IMR-90 (cell line): ENCODE results near the gene SLC39A6.

Experiments used
- BHLHE40 ChIP-seq: fragments of 150-350 bp; IDR thresholded peaks from 2 replicates; pipeline ENCODE4 v1.6.1; 2016; ENCODE audit warnings: mild to moderate bottlenecking, low read depth, low read length
- CEBPB ChIP-seq: IDR thresholded peaks from 2 replicates; pipeline ENCODE4 v1.6.1; 2012; ENCODE audit warnings: low read depth, low read length, improper control_type of control experiment
- CHD1 ChIP-seq: IDR thresholded peaks from 2 replicates; pipeline ENCODE4 v1.6.1; 2012; ENCODE audit warnings: low read depth, low read length, improper control_type of control experiment
- CTCF ChIP-seq: conservative IDR thresholded peaks from 2 replicates; pipeline ENCODE4 v1.5.1; 2012; ENCODE audit warnings: mild to moderate bottlenecking, low read depth, low read length, improper control_type of control experiment
- NFE2L2 ChIP-seq: fragments of 150-350 bp; IDR thresholded peaks from 2 replicates; pipeline ENCODE4 v1.6.1; 2016; ENCODE audit warnings: low read depth, mild to moderate bottlenecking, low read length
- POLR2A ChIP-seq: IDR thresholded peaks from 2 replicates; pipeline ENCODE4 v1.6.1; 2012; ENCODE audit warnings: mild to moderate bottlenecking, low read depth, low read length
- RAD21 ChIP-seq: IDR thresholded peaks from 2 replicates; pipeline ENCODE4 v1.6.1; 2012; ENCODE audit warnings: low read length, improper control_type of control experiment
- RCOR1 ChIP-seq: IDR thresholded peaks from 2 replicates; pipeline ENCODE4 v1.6.1; 2012; ENCODE audit warnings: mild to moderate bottlenecking, low read length, improper control_type of control experiment; ENCODE audit not compliant: insufficient replicate concordance
- RFX5 ChIP-seq: IDR thresholded peaks from 2 replicates; pipeline ENCODE4 v1.8.0; 2012; ENCODE audit warnings: low read depth, mild to moderate bottlenecking, low read length, moderate library complexity
- SMC3 ChIP-seq: fragments of 150-350 bp; IDR thresholded peaks from 2 replicates; pipeline ENCODE4 v1.6.1; 2016; ENCODE audit warnings: low read depth, mild to moderate bottlenecking, antibody characterized with exemption, low read length, moderate library complexity
- TF ChIP-seq, protein P1 (sequence below): fragments of 150-350 bp; IDR thresholded peaks from 2 replicates; pipeline ENCODE4 v1.6.1; 2016; ENCODE audit warnings: low read depth, mild to moderate bottlenecking, low read length, moderate library complexity, borderline replicate concordance

GRCh38 chr18:36099311-36099710 is 29.8 kb downstream of the SLC39A6 start:
- TF ChIP-seq POLR2A (no peak), CTCF (no peak), RCOR1 (no peak), NFE2L2 (no peak), RAD21 (no peak), RFX5 (no peak), CEBPB (no peak), CHD1 (no peak), SMC3 (no peak), BHLHE40 (no peak)
- TF ChIP-seq, protein P1, sequence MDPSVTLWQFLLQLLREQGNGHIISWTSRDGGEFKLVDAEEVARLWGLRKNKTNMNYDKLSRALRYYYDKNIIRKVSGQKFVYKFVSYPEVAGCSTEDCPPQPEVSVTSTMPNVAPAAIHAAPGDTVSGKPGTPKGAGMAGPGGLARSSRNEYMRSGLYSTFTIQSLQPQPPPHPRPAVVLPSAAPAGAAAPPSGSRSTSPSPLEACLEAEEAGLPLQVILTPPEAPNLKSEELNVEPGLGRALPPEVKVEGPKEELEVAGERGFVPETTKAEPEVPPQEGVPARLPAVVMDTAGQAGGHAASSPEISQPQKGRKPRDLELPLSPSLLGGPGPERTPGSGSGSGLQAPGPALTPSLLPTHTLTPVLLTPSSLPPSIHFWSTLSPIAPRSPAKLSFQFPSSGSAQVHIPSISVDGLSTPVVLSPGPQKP, result no peak
